Activated CD4-positive, alpha-beta T cell treated with anti-CD3 and anti-CD28 coated beads, Interleukin-2, amount 10 ng/mL, durations not matched to agents 7 days and 5 days (primary cell): ENCODE data around the gene TTC19. TPM values are rescaled to one million over a fixed set of nuclear protein-coding genes. Genes with fewer than 3 reads are reported as not detected.

ENCODE experiments used
- total RNA-seq, 2 experiments: library from RNA; stranded (reverse); gene quantifications; one replicate each; pipeline ENCODE4 v1.2.3, GENCODE V29; 2021

Gene TTC19
- total RNA-seq, 2 experiments from 2014 or later, result 25.4 to 25.5 TPM

Other genes with a start within 250 kb of the TTC19 start
- under 1 TPM; 0.25 to 0.29 TPM for gene ADORA2B, start 54.7 kb upstream of the TTC19 start, total RNA-seq
- 10 to 100 TPM; 13.3 to 18.1 TPM for gene ZSWIM7, start 120 bp upstream of the TTC19 start, total RNA-seq
- 100 to 1,000 TPM; 152 to 182 TPM for gene NCOR1, start 215.7 kb downstream of the TTC19 start, total RNA-seq
- 10 to 100 TPM; 25.2 to 30.6 TPM for gene PIGL, start 217.4 kb downstream of the TTC19 start, total RNA-seq